PC-9 (cell line): ENCODE measurements around the gene PITPNC1. TPM values are rescaled to one million over a fixed set of nuclear protein-coding genes. Genes with fewer than 3 reads are reported as not detected.

Source experiments
- BruUV-seq: library from RNA; stranded (reverse); fragments of 400-500 nt; replicated peaks from 2 replicates; lab custom pipeline; 2021; lab: Mats Ljungman, UMichigan
- CTCF ChIA-PET: fragments of 300-600 bp; sonication (Branson Sonifier 250); formaldehyde crosslinking; loops from one replicate; lab custom pipeline; 2022; ENCODE audit warnings: antibody characterized with exemption; lab: Charles Lee
- POLR2A ChIA-PET: fragments of 300-600 bp; sonication (Branson Sonifier 250); formaldehyde crosslinking; loops from one replicate; lab custom pipeline; 2022; ENCODE audit warnings: antibody characterized with exemption; ENCODE audit not compliant: unreplicated experiment; lab: Charles Lee
- DNase-seq, 2 experiments: peaks; one replicate each; pipeline versions ENCODE4 v3.0.0 to v3.0.0-alpha.2; 2015 to 2022; ENCODE audit warnings: mixed read lengths in 1 of 2
- H2AFZ ChIP-seq: fragments of 200-600 bp; sonication (generic); 2 replicates; pipeline ENCODE4 v1.8.1; 2017; ENCODE audit warnings: antibody characterized with exemption
- H3F3A ChIP-seq: fragments of 200-600 bp; sonication (generic); 2 replicates; pipeline ENCODE4 v1.8.1; 2017; ENCODE audit warnings: antibody characterized with exemption, mild to moderate bottlenecking, low read depth; ENCODE audit not compliant: insufficient read depth
- H3K27ac ChIP-seq: fragments of 200-600 bp; sonication (generic); 2 replicates; pipeline ENCODE4 v1.6.1; 2016; ENCODE audit warnings: mixed run types
- H3K27me3 ChIP-seq: fragments of 200-600 bp; sonication (generic); 2 replicates; pipeline ENCODE4 v1.6.1; 2016; ENCODE audit warnings: low read depth, mixed run types; ENCODE audit not compliant: insufficient read depth
- H3K36me3 ChIP-seq: fragments of 200-600 bp; sonication (generic); 2 replicates; pipeline ENCODE4 v1.6.1; 2016; ENCODE audit warnings: low read depth, mixed run types
- H3K4me1 ChIP-seq: fragments of 200-600 bp; sonication (generic); replicated peaks from 2 replicates; pipeline ENCODE4 v1.6.1; 2016; ENCODE audit warnings: mixed run types; ENCODE audit not compliant: insufficient read depth
- H3K4me2 ChIP-seq: fragments of 200-600 bp; sonication (generic); 2 replicates; pipeline ENCODE4 v1.6.1; 2017; ENCODE audit warnings: mixed run types
- H3K4me3 ChIP-seq: fragments of 200-600 bp; sonication (generic); 2 replicates; pipeline ENCODE4 v1.6.1; 2016; ENCODE audit warnings: mixed run types
- H3K79me2 ChIP-seq: fragments of 200-600 bp; sonication (generic); 2 replicates; pipeline ENCODE4 v1.6.1; 2017; ENCODE audit warnings: low read depth, mixed run types
- H3K9me2 ChIP-seq: fragments of 200-600 bp; sonication (generic); 2 replicates; pipeline ENCODE4 v1.8.1; 2017; ENCODE audit warnings: mild to moderate bottlenecking; ENCODE audit not compliant: insufficient read depth
- H3K9me3 ChIP-seq: fragments of 200-600 bp; sonication (generic); 2 replicates; pipeline ENCODE4 v1.8.1; 2016; ENCODE audit warnings: low read depth; ENCODE audit not compliant: insufficient read depth
- H4K20me1 ChIP-seq: fragments of 200-600 bp; sonication (generic); 2 replicates; pipeline ENCODE4 v1.8.1; 2017; ENCODE audit not compliant: insufficient read depth
- EZH2 ChIP-seq: fragments of 200-600 bp; sonication (generic); IDR thresholded peaks from 2 replicates; pipeline ENCODE4 v1.8.0; 2017; ENCODE audit warnings: antibody characterized with exemption, low read depth
- intact Hi-C: fragments of 100-400 bp; cut with micrococcal nuclease; formaldehyde crosslinking; loops from one replicate; pipeline ENCODE4 v1.10.0; 2022; ENCODE audit not compliant: unreplicated experiment
- total RNA-seq: library from RNA; stranded (reverse); gene quantifications from 2 replicates; pipeline ENCODE4 v1.2.3, GENCODE V29; 2021
- TF ChIP-seq, protein P1 (sequence below): fragments of 200-600 bp; sonication (generic); conservative IDR thresholded peaks from 2 replicates; pipeline ENCODE4 v1.6.1; 2017; ENCODE audit warnings: mixed run types, antibody characterized with exemption, mild to moderate bottlenecking, moderate library complexity

Gene PITPNC1
- total RNA-seq, 1 experiment from 2014 or later = 6.0 TPM

DNA sequence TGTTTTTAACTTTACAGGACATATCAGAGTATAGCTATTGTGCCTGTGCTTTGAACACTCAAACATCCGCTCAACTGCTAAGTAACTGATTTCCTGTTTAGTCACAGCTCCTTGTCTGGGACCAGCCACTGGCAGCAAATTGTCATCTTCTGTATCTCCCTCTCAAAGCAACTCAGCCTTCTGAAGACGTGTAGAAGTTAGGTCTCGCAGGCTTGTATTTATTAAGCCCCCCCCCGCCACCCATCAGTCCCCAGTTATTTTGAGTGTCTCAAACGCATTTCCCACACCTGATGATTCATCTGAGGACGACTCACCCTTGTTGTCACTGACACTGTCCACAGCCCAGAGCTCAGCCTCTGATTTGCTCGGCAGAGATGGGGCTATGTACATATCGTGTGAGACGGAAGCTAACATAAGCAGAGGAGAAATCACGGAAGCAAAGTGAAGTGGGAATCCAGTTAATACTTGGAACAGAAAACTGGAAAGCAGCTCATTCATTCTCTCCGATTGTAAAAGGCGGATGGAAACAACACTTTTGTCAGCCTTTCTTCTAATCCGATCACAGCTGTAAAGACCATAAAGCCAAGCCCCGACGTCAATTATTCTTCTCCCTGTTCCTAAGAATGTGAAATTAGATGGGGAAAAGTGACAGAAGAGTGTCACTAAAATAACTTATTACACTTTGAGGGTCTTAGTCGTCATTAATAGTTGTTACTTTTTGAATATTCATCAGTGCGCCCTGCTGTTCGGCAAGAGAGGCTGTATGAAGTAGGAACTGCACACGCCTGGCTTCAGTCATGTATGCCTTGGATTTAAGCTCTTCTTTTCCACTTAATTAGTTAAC, 64.2 kb downstream of the PITPNC1 start:
- H3K27ac ChIP-seq = no peak overlapping the region
- intact Hi-C loops = loop anchor here (1.0 kb wide), 1 partner anchor 19 kb away; no protein-coding TSS in a partner anchor
- no TSS peak for BruUV-seq
- POLR2A ChIA-PET = interaction anchor here (0.5 to 0.6 kb wide), 7 partner anchors 10 to 342 kb away, joined by 3 to 15 read pairs (median 4); no protein-coding TSS in a partner anchor
- H4K20me1 ChIP-seq = no peaks in the 10 kb centered on the region; the same call in 1 of the 2 replicates
- H3K36me3 ChIP-seq = no peaks in the 10 kb centered on the region
- CTCF ChIA-PET = interaction anchor here (0.6 to 1.0 kb wide), 7 partner anchors 22 to 460 kb away, joined by 3 to 6 read pairs (median 3); no protein-coding TSS in a partner anchor
- no peaks in the 10 kb centered on the region for H3K4me1 ChIP-seq
- no peak overlapping the region for H3K4me2 ChIP-seq
- no peaks in the 10 kb centered on the region for H3K9me3 ChIP-seq
- no peaks in the 10 kb centered on the region for H3K27me3 ChIP-seq
- TF ChIP-seq EZH2 = no peak
- TF ChIP-seq, protein P1, sequence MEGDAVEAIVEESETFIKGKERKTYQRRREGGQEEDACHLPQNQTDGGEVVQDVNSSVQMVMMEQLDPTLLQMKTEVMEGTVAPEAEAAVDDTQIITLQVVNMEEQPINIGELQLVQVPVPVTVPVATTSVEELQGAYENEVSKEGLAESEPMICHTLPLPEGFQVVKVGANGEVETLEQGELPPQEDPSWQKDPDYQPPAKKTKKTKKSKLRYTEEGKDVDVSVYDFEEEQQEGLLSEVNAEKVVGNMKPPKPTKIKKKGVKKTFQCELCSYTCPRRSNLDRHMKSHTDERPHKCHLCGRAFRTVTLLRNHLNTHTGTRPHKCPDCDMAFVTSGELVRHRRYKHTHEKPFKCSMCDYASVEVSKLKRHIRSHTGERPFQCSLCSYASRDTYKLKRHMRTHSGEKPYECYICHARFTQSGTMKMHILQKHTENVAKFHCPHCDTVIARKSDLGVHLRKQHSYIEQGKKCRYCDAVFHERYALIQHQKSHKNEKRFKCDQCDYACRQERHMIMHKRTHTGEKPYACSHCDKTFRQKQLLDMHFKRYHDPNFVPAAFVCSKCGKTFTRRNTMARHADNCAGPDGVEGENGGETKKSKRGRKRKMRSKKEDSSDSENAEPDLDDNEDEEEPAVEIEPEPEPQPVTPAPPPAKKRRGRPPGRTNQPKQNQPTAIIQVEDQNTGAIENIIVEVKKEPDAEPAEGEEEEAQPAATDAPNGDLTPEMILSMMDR = no peak
- no peaks in the 10 kb centered on the region for H3K9me2 ChIP-seq
- no peaks in the 10 kb centered on the region for H3K79me2 ChIP-seq
- DNase-seq = peak in 1 of 2 experiments; percentile 24
- H3K4me3 ChIP-seq = no peak overlapping the region
- H3F3A ChIP-seq = no peaks in the 10 kb centered on the region
- no peak overlapping the region for H2AFZ ChIP-seq

DNA sequence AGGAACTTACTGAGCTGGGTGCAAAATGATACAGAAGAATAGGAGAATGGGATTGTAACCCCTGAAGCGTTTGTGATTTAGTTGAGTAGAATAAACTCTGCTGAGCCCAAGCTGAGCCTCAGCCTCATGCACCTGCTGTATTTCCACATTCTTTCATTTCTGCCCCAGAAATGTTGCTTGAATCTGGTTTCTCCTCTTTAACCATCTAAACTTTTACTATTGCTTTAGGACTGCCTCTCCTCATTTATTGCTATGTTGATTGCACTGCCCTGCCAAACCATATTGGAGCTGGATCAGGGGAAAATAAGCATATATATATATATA, 64.8 kb downstream of the PITPNC1 start:
- H2AFZ ChIP-seq = no peak overlapping the region
- no peaks in the 10 kb centered on the region for H3K36me3 ChIP-seq
- no peak overlapping the region for H3K27ac ChIP-seq
- no peaks in the 10 kb centered on the region for H3K9me2 ChIP-seq
- H3K4me1 ChIP-seq = no peaks in the 10 kb centered on the region
- H3K9me3 ChIP-seq = no peaks in the 10 kb centered on the region
- no TSS peak for BruUV-seq
- H3F3A ChIP-seq = no peaks in the 10 kb centered on the region
- intact Hi-C loops = loop anchor here (1.0 kb wide), 1 partner anchor 20 kb away; no protein-coding TSS in a partner anchor
- ChIA-PET CTCF (interaction anchor here (0.7 kb wide), 1 partner anchor 187 kb away, joined by 5 read pairs; no protein-coding TSS in a partner anchor), POLR2A (interaction anchor here (0.5 to 0.6 kb wide), 3 partner anchors 20 to 537 kb away, joined by 3 to 15 read pairs (median 15); no protein-coding TSS in a partner anchor)
- no peak for TF ChIP-seq EZH2
- no peak for DNase-seq
- no peaks in the 10 kb centered on the region; the same call in 1 of the 2 replicates for H4K20me1 ChIP-seq
- H3K4me2 ChIP-seq = no peak overlapping the region
- no peaks in the 10 kb centered on the region for H3K27me3 ChIP-seq
- H3K79me2 ChIP-seq = no peaks in the 10 kb centered on the region
- no peak overlapping the region for H3K4me3 ChIP-seq

DNA sequence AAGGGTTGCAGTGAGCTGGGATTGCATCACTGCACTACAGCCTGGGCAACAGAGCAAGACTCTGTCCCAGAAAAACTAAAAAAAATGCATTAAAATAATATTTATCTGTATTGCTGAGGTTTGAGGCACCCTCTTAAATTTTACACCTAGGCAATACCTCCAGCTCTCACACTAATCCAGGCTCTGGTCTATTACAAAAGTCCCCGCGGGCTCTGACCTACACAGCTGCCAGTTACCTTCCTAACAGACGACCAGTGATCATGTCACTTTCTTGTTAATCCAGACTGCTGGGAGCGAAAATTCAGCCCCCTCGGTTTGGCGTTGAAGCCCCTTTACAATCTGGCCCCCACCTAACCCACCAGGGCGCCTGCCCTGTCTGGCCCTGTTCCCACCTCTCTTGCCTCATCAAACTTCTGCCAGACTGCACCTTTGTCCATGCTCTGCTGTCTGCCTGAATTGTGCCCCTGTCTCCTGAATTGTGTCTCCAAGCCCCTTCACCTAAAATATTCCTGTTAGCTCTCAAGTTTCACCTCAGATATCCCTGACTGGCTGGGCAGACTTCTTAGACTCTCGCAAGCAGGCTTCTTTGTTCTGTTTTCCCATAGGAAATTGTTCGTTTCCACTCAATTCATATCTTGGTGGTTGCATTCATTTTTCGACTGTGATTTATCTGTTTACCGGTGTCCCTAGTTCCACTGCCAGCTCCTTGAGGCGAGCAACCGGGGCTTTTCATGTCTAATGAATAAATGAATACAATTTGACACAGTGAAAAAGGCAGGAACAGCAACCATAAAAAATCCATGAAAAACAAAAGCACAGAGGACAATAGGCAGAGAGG, 65.9 kb downstream of the PITPNC1 start:
- POLR2A ChIA-PET = interaction anchor here (0.6 kb wide), 1 partner anchor 536 kb away, joined by 15 read pairs; no protein-coding TSS in a partner anchor
- BruUV-seq = no TSS peak
- Histone ChIP-seq H4K20me1 (no peaks in the 10 kb centered on the region), H3K4me3 (no peak overlapping the region), H3K36me3 (no peaks in the 10 kb centered on the region), H3K27ac (no peak overlapping the region), H2AFZ (no peak overlapping the region), H3K4me1 (no peaks in the 10 kb centered on the region), H3K9me2 (no peaks in the 10 kb centered on the region), H3K27me3 (no peaks in the 10 kb centered on the region), H3F3A (no peaks in the 10 kb centered on the region), H3K79me2 (no peaks in the 10 kb centered on the region), H3K4me2 (no peak overlapping the region), H3K9me3 (no peaks in the 10 kb centered on the region)
- intact Hi-C loops = no loop called here
- no peak for DNase-seq
- TF ChIP-seq EZH2 = no peak
- TF ChIP-seq, protein P1 = no peak
- CTCF ChIA-PET = no interaction called here
